ELR (cell line): ENCODE measurements around the gene CCDC192.
A peak's percentile ranks its signal among the peaks of the same experiment; 100 is the strongest.

ENCODE experiments used
- DNase-seq: peaks from one replicate; pipeline ENCODE4 v3.0.0-alpha.2; 2015; ENCODE audit warnings: low read depth

CCDC192 gene

DNA sequence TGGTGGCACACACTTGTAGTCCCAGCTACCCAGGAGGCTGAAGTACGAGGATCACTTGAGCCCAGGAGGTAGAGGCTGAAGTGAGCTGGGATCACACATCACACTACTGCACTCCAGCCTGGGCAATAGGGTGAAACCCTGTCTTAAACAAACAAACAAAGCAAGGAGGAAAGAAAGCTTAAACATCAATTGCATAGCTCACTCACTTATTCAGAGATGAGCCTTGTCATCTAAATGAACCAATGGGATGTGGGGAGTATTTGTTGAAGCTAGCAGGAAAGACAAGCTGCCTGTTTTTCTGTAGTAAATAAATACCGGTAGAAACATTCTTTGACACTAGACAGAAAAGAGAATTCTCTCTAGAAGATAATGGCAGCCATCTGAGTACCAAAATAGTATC lies 219.4 kb downstream of the CCDC192 start:
- no peak for DNase-seq

GRCh38 chr5:127923804-127924570 lies 220.8 kb downstream of the CCDC192 start:
- DNase-seq: no peak

DNA sequence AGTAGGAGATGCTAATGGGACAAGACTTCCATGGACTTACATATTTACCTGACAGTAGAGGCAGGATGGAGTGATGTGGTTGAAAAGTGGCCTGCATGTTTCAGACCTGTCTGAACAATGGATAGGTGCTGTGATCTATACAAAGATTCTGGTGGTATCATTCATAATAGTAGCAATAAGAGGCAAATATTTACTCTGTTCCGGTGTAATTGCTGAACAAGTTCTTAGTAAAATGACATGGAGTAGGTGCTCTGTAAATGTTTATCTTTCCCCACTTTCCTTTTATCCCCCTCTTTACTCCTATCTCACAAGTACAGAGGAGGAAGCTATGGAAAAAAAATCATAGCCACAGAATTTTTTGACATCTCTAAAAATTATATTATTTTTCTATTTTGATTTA lies 221.4 kb downstream of the CCDC192 start:
- DNase-seq: no peak

GRCh38 chr5:127925916-127926315 lies 222.7 kb downstream of the CCDC192 start:
- no peak for DNase-seq

- no peak for DNase-seq
Measured at GRCh38 chr5:127926974-127927373, 223.8 kb downstream of the CCDC192 start.

DNA sequence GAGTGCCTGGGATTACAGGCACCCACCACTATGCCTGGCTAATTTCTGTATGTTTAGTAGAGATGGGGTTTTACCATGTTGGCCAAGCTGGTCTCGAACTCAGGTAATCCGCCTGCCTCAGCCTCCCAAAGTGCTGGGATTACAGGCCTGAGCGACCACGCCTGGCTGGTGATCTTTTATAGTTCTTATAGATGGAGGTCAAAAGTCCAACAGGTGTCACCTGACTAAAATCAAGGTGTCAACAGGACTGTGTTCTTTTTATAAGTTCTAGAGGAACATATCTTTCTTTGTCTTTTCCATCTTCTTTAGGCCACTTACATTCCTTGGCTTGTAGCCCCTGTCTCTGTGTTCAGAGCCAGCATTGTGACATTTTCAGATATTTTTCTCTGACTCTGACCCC lies 224.9 kb downstream of the CCDC192 start:
- no peak for DNase-seq

GRCh38 chr5:127930311-127930710 lies 227.1 kb downstream of the CCDC192 start:
- peak; percentile 35 for DNase-seq

DNA sequence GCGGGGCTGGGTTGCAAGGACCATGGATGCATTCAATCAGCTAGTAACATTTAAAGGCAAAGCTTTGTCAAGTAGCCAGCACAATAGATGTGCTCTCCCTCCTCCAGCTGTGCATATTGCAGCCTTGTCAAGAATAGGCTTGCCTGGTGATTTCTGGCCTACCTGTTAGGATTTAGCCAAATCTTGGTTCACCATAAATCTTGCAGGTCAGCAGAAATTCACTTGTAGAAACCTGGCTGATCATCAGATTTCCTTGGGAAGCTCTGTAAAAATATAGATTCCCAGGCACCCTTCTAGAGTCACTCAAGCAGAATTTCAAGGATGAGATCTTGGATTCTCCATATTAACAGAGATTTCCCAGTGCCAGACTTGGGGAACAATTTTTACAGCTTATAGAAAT lies 228.2 kb downstream of the CCDC192 start:
- DNase-seq: no peak

DNA sequence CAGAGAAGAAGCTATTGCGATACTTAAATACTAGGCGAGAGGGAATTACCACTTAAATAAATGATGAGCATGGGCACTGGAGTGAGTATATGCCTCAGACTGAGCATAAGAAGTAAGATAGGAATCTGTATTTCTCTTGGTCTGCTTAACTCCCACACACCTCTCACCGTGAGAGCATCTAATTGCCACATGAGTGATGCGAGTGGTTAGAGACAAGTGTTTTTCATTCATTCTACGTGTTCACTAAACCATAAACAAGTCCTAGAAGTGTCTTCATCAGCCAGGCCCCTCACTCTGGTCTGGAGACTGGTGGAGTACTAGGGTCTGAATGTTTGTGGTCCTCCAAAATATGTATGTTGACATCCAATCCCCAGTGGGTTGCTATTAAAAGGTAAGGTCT lies 230.2 kb downstream of the CCDC192 start:
- DNase-seq: no peak

DNA sequence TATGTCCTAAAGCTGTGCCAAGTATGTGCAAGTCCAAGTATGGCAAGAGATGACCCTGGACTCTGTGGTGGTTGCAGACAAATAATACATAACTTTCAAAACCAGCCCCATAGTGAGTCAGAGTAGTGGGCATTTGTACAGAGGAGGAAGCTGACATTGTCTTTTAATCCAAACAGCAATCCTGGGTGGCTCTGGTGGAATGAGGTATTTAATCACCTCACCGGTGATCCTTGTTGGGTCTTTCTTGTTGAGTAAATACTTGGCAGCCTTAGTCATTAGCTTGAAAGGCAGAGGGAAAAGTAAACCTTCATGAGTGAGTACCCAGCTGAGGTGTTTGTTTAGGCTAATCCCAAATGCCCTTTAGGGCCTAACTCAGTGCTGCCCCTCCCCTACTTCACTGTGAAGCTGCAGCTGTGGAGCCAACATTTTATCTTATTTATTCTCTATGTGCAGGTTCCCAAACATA lies 231.6 kb downstream of the CCDC192 start:
- peak; percentile 83 for DNase-seq

- no peak for DNase-seq
Measured at GRCh38 chr5:127935398-127935797, 232.2 kb downstream of the CCDC192 start.

DNA sequence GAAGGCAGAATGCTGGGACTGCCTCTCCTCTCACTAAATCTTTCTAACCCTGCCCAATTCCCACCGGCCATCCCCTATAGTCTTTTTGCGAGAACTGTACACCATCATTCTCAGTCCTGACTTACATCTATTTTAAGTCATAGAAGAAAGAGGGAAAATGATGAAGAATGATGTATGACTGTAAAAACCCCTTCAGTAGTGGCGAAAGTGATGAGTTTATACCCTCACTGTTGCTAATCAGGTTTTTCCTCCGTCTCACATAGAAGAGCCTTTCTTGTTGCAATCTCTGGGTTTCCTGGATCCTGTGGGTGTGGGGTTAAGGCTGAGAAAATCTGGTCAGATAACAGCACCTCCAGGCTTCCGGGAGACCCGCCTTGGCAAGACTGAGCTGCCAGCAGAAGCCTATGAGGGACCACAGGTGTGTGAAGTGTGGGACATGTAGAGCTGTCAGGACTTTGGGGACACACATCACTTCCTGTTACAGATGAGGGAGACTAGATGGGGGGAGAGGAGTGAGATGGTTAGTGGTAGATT lies 233.3 kb downstream of the CCDC192 start:
- DNase-seq: no peak

- DNase-seq: no peak
Measured at GRCh38 chr5:127938746-127939145, 235.6 kb downstream of the CCDC192 start.

GRCh38 chr5:127940854-127941253 lies 237.7 kb downstream of the CCDC192 start:
- no peak for DNase-seq

- DNase-seq: peak; percentile 17
Measured at GRCh38 chr5:127941646-127942045, 238.5 kb downstream of the CCDC192 start.

DNA sequence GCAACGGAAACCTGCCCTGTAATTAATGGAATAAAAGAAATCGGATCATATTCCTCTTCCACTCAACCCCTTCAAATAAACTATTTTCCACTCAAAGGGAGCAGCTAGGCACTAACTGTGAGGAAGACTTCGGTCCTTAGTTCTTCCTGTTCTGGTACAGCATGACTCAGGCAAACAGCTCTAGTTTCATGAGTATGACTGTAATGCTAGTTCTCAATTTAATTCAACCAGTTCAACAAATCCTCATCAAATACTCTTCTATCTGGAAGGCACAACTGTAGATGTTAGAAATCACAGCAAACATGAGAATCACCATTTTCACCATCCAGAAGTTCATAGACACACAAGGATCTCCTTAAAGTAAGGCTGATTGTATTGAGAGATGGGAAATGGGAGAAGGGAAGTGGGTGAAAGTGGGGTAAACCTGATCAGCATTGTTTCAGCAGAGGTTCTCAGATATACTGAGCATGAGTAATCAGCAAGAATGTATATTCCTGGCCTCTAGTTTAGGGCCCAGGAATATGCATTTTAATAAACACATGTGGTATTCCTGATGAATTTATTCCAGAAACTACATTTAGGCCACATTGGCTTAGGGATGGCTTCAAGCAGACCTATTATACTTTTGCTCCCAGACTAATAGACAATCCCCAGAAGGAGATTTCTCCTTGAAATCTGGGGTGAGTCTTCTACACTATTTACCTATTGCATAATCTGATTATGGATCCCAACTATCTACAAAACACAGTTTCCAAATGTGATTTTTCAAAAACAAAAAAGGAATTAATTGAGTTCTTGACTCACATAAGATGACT lies 239.3 kb downstream of the CCDC192 start:
- peak; percentile 64 for DNase-seq

DNA sequence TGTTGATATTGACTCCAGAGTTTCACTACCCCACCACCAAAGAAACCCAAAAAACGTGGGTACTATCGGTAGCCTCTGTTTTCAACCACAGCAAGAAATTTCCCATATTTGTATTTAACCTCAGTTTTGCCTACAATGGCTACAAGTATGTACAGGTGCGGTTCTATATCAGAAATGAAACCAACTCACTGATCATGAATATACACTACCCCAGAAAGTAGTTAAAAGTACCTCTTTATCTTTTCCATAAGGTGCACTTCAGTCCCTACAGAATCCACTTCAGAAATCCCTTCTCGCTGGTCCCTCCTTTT lies 239.8 kb downstream of the CCDC192 start:
- DNase-seq: no peak

DNA sequence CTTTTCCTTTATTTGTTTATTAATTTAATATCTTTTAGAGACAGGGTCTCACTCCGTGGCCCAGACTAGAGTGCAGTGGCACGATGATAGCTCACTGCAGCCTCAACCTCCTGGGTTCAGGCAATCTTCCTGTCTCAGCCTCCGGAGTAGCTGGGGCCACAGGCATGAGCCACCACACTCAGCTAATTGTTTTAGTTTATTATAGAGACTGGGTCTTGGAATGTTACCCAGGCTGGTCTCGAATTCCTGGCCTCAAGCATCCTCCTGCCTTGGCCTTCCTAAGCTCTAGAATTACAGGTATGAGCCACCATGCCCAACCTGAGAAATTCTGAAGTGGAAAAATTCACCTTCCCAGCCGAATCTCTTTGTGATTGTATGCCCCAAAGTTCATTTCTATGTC lies 240.9 kb downstream of the CCDC192 start:
- no peak for DNase-seq

GRCh38 chr5:127947941-127948340 lies 244.8 kb downstream of the CCDC192 start:
- DNase-seq: no peak

DNA sequence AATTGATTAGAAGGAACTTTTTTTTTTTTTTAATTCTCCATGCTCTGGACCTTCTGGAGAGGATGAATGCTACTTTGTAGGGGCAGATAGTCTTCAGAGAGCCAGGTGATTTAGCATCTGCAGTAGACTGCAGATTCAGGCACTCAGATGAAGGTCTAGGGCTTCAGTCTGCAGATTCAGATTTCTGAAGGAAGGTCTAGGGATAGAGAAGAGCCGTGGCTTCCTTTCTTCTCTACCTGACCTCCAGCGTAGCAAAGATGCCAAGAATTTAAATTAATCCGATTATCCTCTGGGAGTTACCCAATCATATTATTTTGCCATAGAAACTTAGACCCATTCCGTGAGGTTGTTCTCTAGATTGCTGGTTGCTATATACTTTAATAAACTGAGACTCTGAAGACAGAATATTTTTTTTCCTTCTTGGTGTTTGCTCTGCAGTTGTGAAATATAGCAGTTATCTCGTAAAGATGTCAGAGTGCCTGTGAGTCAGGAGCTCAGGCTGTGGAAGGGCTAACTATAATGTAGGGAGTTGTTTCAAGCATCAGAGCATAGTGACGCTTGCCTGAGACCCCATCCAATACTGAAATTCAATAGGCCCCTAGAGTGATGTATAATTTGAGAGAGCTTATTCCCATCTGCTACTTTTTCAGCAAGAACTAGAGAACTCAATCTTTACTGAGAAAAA lies 247.7 kb downstream of the CCDC192 start:
- DNase-seq: no peak

GRCh38 chr5:127951791-127952190 lies 248.6 kb downstream of the CCDC192 start:
- DNase-seq: no peak

GRCh38 chr5:127957183-127957582 lies 254.0 kb downstream of the CCDC192 start:
- peak; percentile 60 for DNase-seq
